Colonic mucosa (tissue), 4 donors: ENCODE measurements around the gene CCDC154. TPM values are rescaled to one million over a fixed set of nuclear protein-coding genes. Genes with fewer than 3 reads are reported as not detected.

Experiments
- DNase-seq: peaks from one replicate; pipeline ENCODE4 v3.0.0-alpha.2; 2020
- H3K27ac ChIP-seq: fragments of 200-600 bp; one replicate; pipeline ENCODE4 v1.8.0; 2021
- H3K27me3 ChIP-seq: fragments of 200-600 bp; one replicate; pipeline ENCODE4 v1.8.0; 2021
- H3K36me3 ChIP-seq: fragments of 200-600 bp; one replicate; pipeline ENCODE4 v1.8.0; 2021
- H3K4me1 ChIP-seq: fragments of 200-600 bp; one replicate; pipeline ENCODE4 v1.8.0; 2021; ENCODE audit warnings: mild to moderate bottlenecking
- H3K4me3 ChIP-seq: fragments of 200-600 bp; one replicate; pipeline ENCODE4 v1.8.0; 2021
- H3K9ac ChIP-seq, 2 donors: one replicate each; pipeline ENCODE4 v1.7.0; 2013; ENCODE audit warnings: control low read depth in 2 of 2, low read depth in 2 of 2, low read length in 2 of 2
- H3K9me3 ChIP-seq: fragments of 200-600 bp; one replicate; pipeline ENCODE4 v1.8.0; 2021
- CTCF ChIP-seq: fragments of 200-600 bp; IDR thresholded peaks from one replicate; pipeline ENCODE4 v1.8.0; 2022; ENCODE audit warnings: antibody characterized with exemption, mild to moderate bottlenecking
- intact Hi-C: fragments of 100-400 bp; cut with DNase I; formaldehyde crosslinking; loops from one replicate; pipeline ENCODE4 v1.14.1; 2022
- total RNA-seq, 2 donors: library from RNA; stranded (reverse); fragmentation: NEBNext Ultra II Directional in 1 of 2; extraction: Animal tissue kit (Norgen Biotek cat#: 25700) in 1 of 2; gene quantifications; one replicate each; pipeline ENCODE4 v1.2.1, GENCODE V29; 2021
- donor health status: healthy.
- donor health status: DM: no; HTN: no; CAD: no.
- donor health status: DM: no; HTN: no; CAD: no.

CCDC154 gene
- total RNA-seq, 2 donors from 2014 or later, result 0.56 to 1.6 TPM

GRCh38 chr16:1434644-1435592, 9.4 kb downstream of the CCDC154 start:
- intact Hi-C loops, result no loop called here
- TF ChIP-seq CTCF, result no peak
- no peaks in the 10 kb centered on the region for H3K36me3 ChIP-seq
- H3K4me1 ChIP-seq, result no peaks in the 10 kb centered on the region
- H3K9me3 ChIP-seq, result no peaks in the 10 kb centered on the region
- H3K27me3 ChIP-seq, result no peaks in the 10 kb centered on the region
- no peak for DNase-seq
- no peak overlapping the region for H3K4me3 ChIP-seq
- H3K27ac ChIP-seq, result no peak overlapping the region
- H3K9ac ChIP-seq, result no peak overlapping the region

DNA sequence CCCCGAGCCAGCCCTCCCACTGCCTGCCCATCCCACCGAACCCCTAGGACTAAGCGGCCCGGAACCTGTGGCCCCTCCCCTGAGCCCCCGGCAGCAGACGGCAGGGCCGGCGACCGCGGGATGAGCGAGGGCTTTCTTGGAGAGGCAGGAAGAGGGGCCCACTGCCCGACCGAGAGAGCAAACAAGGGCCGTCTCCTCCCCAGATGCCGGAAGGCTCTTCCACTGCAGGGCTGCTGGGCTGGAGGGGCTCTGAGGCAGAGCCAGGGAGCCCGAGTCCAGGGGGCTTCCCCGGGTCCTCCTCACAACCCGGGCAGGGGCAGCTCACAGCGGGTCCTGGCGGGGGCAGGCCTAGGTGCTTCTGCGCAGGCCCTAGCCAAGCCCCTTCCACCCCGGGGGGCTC, 10.6 kb downstream of the CCDC154 start:
- no peak overlapping the region for H3K27ac ChIP-seq
- H3K36me3 ChIP-seq, result no peaks in the 10 kb centered on the region
- H3K9me3 ChIP-seq, result no peaks in the 10 kb centered on the region
- no peaks in the 10 kb centered on the region for H3K4me1 ChIP-seq
- no peak overlapping the region for H3K4me3 ChIP-seq
- H3K27me3 ChIP-seq, result no peaks in the 10 kb centered on the region
- no peak for DNase-seq
- intact Hi-C loops, result no loop called here
- TF ChIP-seq CTCF, result no peak
- no peak overlapping the region for H3K9ac ChIP-seq

GRCh38 chr16:1433263-1433560, 11.1 kb downstream of the CCDC154 start:
- no peak for DNase-seq
- Histone ChIP-seq H3K27me3 (no peaks in the 10 kb centered on the region), H3K9me3 (no peaks in the 10 kb centered on the region), H3K4me1 (no peaks in the 10 kb centered on the region), H3K9ac (no peak overlapping the region), H3K4me3 (no peak overlapping the region), H3K36me3 (no peaks in the 10 kb centered on the region), H3K27ac (no peak overlapping the region)
- intact Hi-C loops, result no loop called here
- TF ChIP-seq CTCF, result no peak

DNA sequence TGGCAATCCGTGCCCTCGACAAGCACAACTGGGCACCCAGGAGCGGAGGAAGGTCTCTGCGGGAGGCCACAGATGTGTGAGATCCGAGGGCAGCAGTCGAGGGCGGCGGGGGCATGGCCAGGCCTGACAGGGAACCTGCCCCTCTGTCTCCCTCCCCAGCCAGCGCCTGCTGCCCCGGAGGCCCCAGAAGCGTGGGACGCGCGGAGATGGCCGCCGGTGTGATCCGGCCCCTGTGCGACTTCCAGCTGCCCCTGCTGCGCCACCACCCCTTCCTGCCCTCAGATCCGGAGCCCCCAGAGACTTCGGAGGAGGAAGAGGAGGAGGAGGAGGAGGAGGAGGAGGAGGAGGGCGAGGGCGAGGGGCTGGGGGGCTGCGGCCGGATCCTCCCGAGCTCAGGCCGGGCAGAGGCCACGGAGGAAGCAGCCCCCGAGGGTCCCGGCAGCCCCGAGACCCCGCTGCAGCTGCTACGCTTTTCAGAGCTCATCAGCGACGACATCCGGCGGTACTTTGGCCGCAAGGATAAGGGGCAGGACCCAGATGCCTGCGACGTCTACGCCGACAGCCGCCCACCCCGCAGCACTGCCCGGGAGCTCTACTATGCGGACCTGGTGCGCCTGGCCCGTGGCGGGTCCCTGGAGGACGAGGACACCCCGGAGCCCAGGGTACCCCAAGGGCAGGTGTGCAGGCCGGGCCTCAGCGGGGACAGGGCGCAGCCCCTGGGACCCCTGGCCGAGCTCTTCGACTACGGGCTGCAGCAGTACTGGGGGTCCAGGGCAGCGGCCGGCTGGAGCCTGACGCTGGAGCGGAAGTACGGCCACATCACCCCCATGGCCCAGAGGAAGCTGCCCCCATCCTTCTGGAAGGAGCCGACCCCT, 11.7 kb downstream of the CCDC154 start:
- Histone ChIP-seq H3K27ac (no peak overlapping the region), H3K9ac (no peak overlapping the region), H3K4me1 (no peaks in the 10 kb centered on the region), H3K27me3 (no peaks in the 10 kb centered on the region), H3K36me3 (no peaks in the 10 kb centered on the region), H3K4me3 (no peak overlapping the region), H3K9me3 (no peaks in the 10 kb centered on the region)
- no peak for DNase-seq
- no peak for TF ChIP-seq CTCF
- intact Hi-C loops, result no loop called here

DNA sequence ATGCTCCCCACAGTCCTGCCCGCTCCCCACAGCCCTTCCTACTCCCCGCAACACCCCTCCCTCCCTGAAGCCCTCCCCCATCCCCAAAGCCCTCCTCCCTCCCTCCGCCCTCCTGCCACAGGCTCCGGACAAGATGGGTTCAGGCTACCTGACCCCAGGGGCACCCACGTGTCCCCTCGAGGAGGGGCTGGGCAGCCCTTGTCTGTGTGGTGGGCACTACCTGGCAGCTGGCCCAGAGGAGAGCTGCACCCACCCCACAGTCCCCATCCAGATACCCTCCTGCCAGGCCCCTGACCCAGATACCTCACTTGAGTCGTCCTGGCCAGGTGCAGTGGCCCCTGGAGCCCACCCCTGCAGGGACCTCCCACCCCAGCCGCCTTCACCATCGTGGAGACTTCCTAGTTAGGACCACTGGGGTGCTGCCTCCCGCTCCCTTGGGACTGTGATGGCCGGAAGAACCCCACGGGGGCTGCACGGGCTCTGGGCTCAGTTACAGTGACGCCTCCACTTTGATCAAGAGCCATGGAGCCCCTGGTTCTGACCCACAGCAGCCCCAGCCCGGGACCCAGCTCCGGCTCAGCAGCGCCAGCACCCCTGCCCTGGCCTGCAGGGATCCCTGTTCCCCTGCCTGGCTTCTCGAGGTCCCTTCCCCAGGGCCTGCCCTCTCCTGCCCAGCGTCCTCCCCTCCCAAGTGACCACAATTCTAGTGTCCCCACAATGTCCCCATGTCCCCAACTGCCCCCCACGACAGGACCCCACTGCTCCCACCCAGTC, 12.7 kb downstream of the CCDC154 start:
- Histone ChIP-seq H3K9ac (no peak overlapping the region), H3K27me3 (no peaks in the 10 kb centered on the region), H3K4me1 (no peaks in the 10 kb centered on the region), H3K9me3 (no peaks in the 10 kb centered on the region), H3K36me3 (no peaks in the 10 kb centered on the region), H3K27ac (no peak overlapping the region), H3K4me3 (no peak overlapping the region)
- no peak for TF ChIP-seq CTCF
- no peak for DNase-seq
- intact Hi-C loops, result no loop called here
